GM19240 (cell line): Measurements from ENCODE around the gene DHRS7C.

ENCODE experiments used
- DNase-seq: peaks from one replicate; pipeline ENCODE4 v3.0.0; 2011; ENCODE audit warnings: low spot score; ENCODE audit not compliant: insufficient read length

DHRS7C gene

GRCh38 chr17:9766970-9767369 lies 24.4 kb downstream of the DHRS7C start:
- DNase-seq: no peak

- no peak for DNase-seq
Observed at GRCh38 chr17:9765322-9765721, 26.1 kb downstream of the DHRS7C start.

- DNase-seq: no peak
Observed at GRCh38 chr17:9763643-9764042, 27.7 kb downstream of the DHRS7C start.

GRCh38 chr17:9760266-9760665 lies 31.1 kb downstream of the DHRS7C start:
- DNase-seq: no peak

- DNase-seq: no peak
Observed at GRCh38 chr17:9755083-9755482, 36.3 kb downstream of the DHRS7C start.

- DNase-seq: no peak
Observed at GRCh38 chr17:9750524-9750923, 40.9 kb downstream of the DHRS7C start.

- DNase-seq: no peak
Observed at GRCh38 chr17:9729735-9730420, 61.5 kb downstream of the DHRS7C start.

GRCh38 chr17:9729034-9729650 lies 62.2 kb downstream of the DHRS7C start:
- peak; percentile 14 for DNase-seq

- no peak for DNase-seq
Observed at GRCh38 chr17:9728564-9728963, 62.8 kb downstream of the DHRS7C start.

- DNase-seq: no peak
Observed at GRCh38 chr17:9728005-9728404, 63.4 kb downstream of the DHRS7C start.

GRCh38 chr17:9726291-9726690 lies 65.1 kb downstream of the DHRS7C start:
- no peak for DNase-seq

GRCh38 chr17:9725575-9725974 lies 65.8 kb downstream of the DHRS7C start:
- no peak for DNase-seq
